SK-N-SH (cell line): ENCODE results near the gene PLEKHM2. TPM values are rescaled to one million over a fixed set of nuclear protein-coding genes. Genes with fewer than 3 reads are reported as not detected.

Experiments used
- CTCF ChIA-PET: fragments of 300-600, 350-600 bp; formaldehyde crosslinking; extraction: SDS; loops from one replicate; lab custom pipeline; 2021; lab: Yijun Ruan, JAX
- POLR2A ChIA-PET: fragments of 350-600 bp; sonication (Branson Sonifier 250); formaldehyde crosslinking; extraction: SDS; loops from one replicate; lab custom pipeline; 2020; ENCODE audit warnings: antibody characterized with exemption, inconsistent platforms; lab: Yijun Ruan, JAX
- DNase-seq: peaks from one replicate; pipeline ENCODE4 v3.0.0; 2012
- H2AFZ ChIP-seq: fragments of 200-600 bp; sonication (generic); 2 replicates; pipeline ENCODE4 v1.8.1; 2016; ENCODE audit warnings: antibody characterized with exemption, mild to moderate bottlenecking, low read depth
- H3F3A ChIP-seq: fragments of 200-600 bp; sonication (generic); replicated peaks from 2 replicates; pipeline ENCODE3; 2016; ENCODE audit warnings: antibody characterized with exemption, mild to moderate bottlenecking; ENCODE audit not compliant: insufficient read depth
- H3K27ac ChIP-seq, 2 experiments: fragments of 200-500 bp in 1 of 2; fragments of 200-600 bp in 1 of 2; sonication (Bioruptor generic) in 1 of 2; sonication (generic), shearing (Covaris generic) in 1 of 2; 2 replicates each; pipeline versions ENCODE4 v1.5.1 to v1.6.1; 2014 to 2016; ENCODE audit warnings: low read depth in 2 of 2, inconsistent platforms in 1 of 2, low read length in 1 of 2, mild to moderate bottlenecking in 1 of 2, mixed read lengths in 1 of 2
- H3K27me3 ChIP-seq: fragments of 200-600 bp; sonication (generic), shearing (Covaris generic); 2 replicates; pipeline ENCODE4 v1.6.1; 2016; ENCODE audit warnings: mixed run types; ENCODE audit not compliant: insufficient read depth
- H3K36me3 ChIP-seq, 2 experiments: fragments of 200-500 bp in 1 of 2; fragments of 200-600 bp in 1 of 2; sonication (Bioruptor generic) in 1 of 2; sonication (generic) in 1 of 2; replicated peaks in 1 of 2; 2 replicates each; pipeline versions ENCODE3 to v1.5.1; 2014 to 2016; ENCODE audit warnings: low read length in 1 of 2, mild to moderate bottlenecking in 1 of 2; ENCODE audit not compliant: insufficient read depth in 2 of 2, control insufficient read depth in 1 of 2
- H3K4me1 ChIP-seq, 2 experiments: fragments of 200-500 bp in 1 of 2; fragments of 200-600 bp in 1 of 2; sonication (Bioruptor generic) in 1 of 2; sonication (generic), shearing (Covaris generic) in 1 of 2; 2 replicates each; pipeline versions ENCODE4 v1.5.1 to v1.6.1; 2014 to 2016; ENCODE audit warnings: low read depth in 1 of 2, low read length in 1 of 2, mixed run types in 1 of 2; ENCODE audit not compliant: insufficient read depth in 2 of 2, control insufficient read depth in 1 of 2
- H3K4me2 ChIP-seq: fragments of 200-600 bp; sonication (generic), shearing (Covaris generic); 2 replicates; pipeline ENCODE4 v1.6.1; 2017; ENCODE audit warnings: mixed run types
- H3K4me3 ChIP-seq, 2 experiments: fragments of 200-500 bp in 1 of 2; fragments of 200-600 bp in 1 of 2; sonication (Bioruptor generic) in 1 of 2; sonication (generic), shearing (Covaris generic) in 1 of 2; 2 replicates each; pipeline versions ENCODE4 v1.5.1 to v1.8.1; 2014 to 2016; ENCODE audit warnings: low read depth in 2 of 2, inconsistent platforms in 1 of 2, low read length in 1 of 2, mild to moderate bottlenecking in 1 of 2, mixed read lengths in 1 of 2, moderate library complexity in 1 of 2
- H3K79me2 ChIP-seq: fragments of 200-600 bp; sonication (generic); 2 replicates; pipeline ENCODE4 v1.8.1; 2017; ENCODE audit warnings: mild to moderate bottlenecking; ENCODE audit not compliant: insufficient read depth
- H3K9ac ChIP-seq: fragments of 200-600 bp; sonication (generic); 2 replicates; pipeline ENCODE4 v1.6.1; 2017; ENCODE audit warnings: mixed run types
- H3K9me2 ChIP-seq: fragments of 200-600 bp; sonication (generic); 2 replicates; pipeline ENCODE4 v1.6.1; 2017; ENCODE audit warnings: mixed run types
- H3K9me3 ChIP-seq: fragments of 200-600 bp; sonication (generic); 2 replicates; pipeline ENCODE4 v1.6.1; 2017; ENCODE audit warnings: mixed run types, mild to moderate bottlenecking, moderate library complexity
- H4K20me1 ChIP-seq: fragments of 200-600 bp; sonication (generic); 2 replicates; pipeline ENCODE4 v1.6.1; 2017; ENCODE audit warnings: mild to moderate bottlenecking, mixed run types; ENCODE audit not compliant: insufficient read depth
- CHD2 ChIP-seq: fragments of 150-350 bp; IDR thresholded peaks from 2 replicates; pipeline ENCODE4 v1.6.1; 2018; ENCODE audit warnings: low read length; ENCODE audit not compliant: partially characterized antibody
- EZH2phosphoT487 ChIP-seq: fragments of 200-600 bp; sonication (generic); IDR thresholded peaks from 2 replicates; pipeline ENCODE4 v1.6.1; 2017; ENCODE audit warnings: low read depth, mixed run types, mild to moderate bottlenecking, antibody characterized with exemption, moderate library complexity, borderline replicate concordance
- FOSL2 ChIP-seq: IDR thresholded peaks from 2 replicates; pipeline ENCODE4 v1.4.0; 2012; ENCODE audit warnings: low read depth, mild to moderate bottlenecking, moderate library complexity, borderline replicate concordance
- GABPA ChIP-seq: IDR thresholded peaks from 2 replicates; pipeline ENCODE4 v1.4.0; 2012; ENCODE audit warnings: low read depth, mild to moderate bottlenecking
- JUND ChIP-seq: IDR thresholded peaks from 2 replicates; pipeline ENCODE4 v1.4.0; 2012
- MXI1 ChIP-seq: IDR thresholded peaks from 2 replicates; pipeline ENCODE4 v1.6.1; 2012; ENCODE audit warnings: mild to moderate bottlenecking, low read depth, low read length, improper control_type of control experiment
- RAD21 ChIP-seq: IDR thresholded peaks from 2 replicates; pipeline ENCODE4 v1.6.1; 2012; ENCODE audit warnings: mild to moderate bottlenecking, low read length
- RCOR1 ChIP-seq: fragments of 150-350 bp; IDR thresholded peaks from 2 replicates; pipeline ENCODE4 v1.6.1; 2017; ENCODE audit warnings: antibody characterized with exemption, low read length
- SIN3A ChIP-seq: IDR thresholded peaks from 2 replicates; pipeline ENCODE4 v1.6.1; 2012; ENCODE audit warnings: low read depth, mild to moderate bottlenecking, low read length, moderate library complexity, borderline replicate concordance
- SMC3 ChIP-seq: IDR thresholded peaks from 2 replicates; pipeline ENCODE4 v1.6.1; 2012; ENCODE audit warnings: low read depth, low read length, improper control_type of control experiment
- TAF1 ChIP-seq: IDR thresholded peaks from 2 replicates; pipeline ENCODE4 v1.6.1; 2012; ENCODE audit warnings: low read depth, mild to moderate bottlenecking, low read length, moderate library complexity, borderline replicate concordance
- TCF12 ChIP-seq: IDR thresholded peaks from 2 replicates; pipeline ENCODE4 v1.4.0; 2012
- YY1 ChIP-seq: IDR thresholded peaks from 2 replicates; pipeline ENCODE4 v1.4.0; 2012; ENCODE audit warnings: low read depth, mild to moderate bottlenecking
- WGBS: methylation state at CpG from one replicate; pipeline ENCODE4 v1.1.6; 2017; ENCODE audit warnings: low lambda C conversion rate; 5-methylcytosine and 5-hydroxymethylcytosine counted together
- polyA plus RNA-seq, 3 experiments: library from polyadenylated mRNA; depleted of rRNA; stranded (reverse); fragments of >200 nt; gene quantifications; 2 replicates each; pipeline ENCODE4 v1.2.3, GENCODE V29; 2012
- TF ChIP-seq, protein P1 (sequence below): fragments of 150-350 bp; IDR thresholded peaks from 2 replicates; pipeline ENCODE4 v1.6.1; 2017; ENCODE audit warnings: antibody characterized with exemption, low read length, low read depth, borderline replicate concordance
- TF ChIP-seq, protein P2 (sequence below): IDR thresholded peaks from 2 replicates; pipeline ENCODE4 v1.4.0; 2012; ENCODE audit warnings: low read depth
- TF ChIP-seq, protein P3 (sequence below): fragments of 150-350 bp; IDR thresholded peaks from 2 replicates; pipeline ENCODE4 v1.6.1; 2016; ENCODE audit warnings: mild to moderate bottlenecking, low read depth, low read length
- TF ChIP-seq, protein P4 (sequence below): IDR thresholded peaks from 2 replicates; pipeline ENCODE4 v1.6.1; 2012; ENCODE audit warnings: mild to moderate bottlenecking, low read depth, low read length, moderate library complexity

The PLEKHM2 gene
- polyA plus RNA-seq, 1 of the 3 experiments (the other 2 are of a cell fraction), result 38.9 TPM

DNA sequence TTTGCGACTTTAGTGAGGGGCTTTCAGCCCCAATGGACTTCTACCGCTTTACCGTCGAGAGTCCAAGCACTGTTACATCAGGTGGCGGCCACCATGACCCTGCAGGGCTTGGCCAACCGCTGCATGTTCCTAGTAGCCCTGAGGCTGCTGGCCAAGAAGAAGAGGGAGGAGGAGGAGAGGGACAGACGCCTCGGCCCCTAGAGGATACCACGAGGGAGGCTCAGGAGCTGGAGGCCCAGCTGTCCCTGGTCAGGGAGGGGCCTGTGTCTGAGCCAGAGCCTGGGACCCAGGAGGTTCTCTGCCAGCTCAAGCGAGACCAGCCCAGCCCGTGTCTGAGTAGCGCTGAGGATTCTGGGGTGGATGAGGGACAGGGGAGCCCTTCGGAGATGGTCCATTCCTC, 43.3 kb downstream of the PLEKHM2 start:
- Histone ChIP-seq H3K4me1 (no peaks in the 10 kb centered on the region), H2AFZ (no peak overlapping the region), H3K9ac (no peak overlapping the region), H3K9me3 (no peaks in the 10 kb centered on the region), H3K27me3 (no peaks in the 10 kb centered on the region), H3K36me3 (peaks cover 0 to 76% of the 10 kb centered on the region in 2 experiments), H3K27ac (no peak overlapping the region), H3K4me3 (no peak overlapping the region), H4K20me1 (no peaks in the 10 kb centered on the region), H3K79me2 (no peaks in the 10 kb centered on the region), H3K4me2 (no peak overlapping the region), H3F3A (no peaks in the 10 kb centered on the region), H3K9me2 (no peaks in the 10 kb centered on the region)
- ChIA-PET CTCF (interaction anchor here (1.2 kb wide), 1 partner anchor 21 kb away, joined by 3 read pairs; no protein-coding TSS in a partner anchor), POLR2A (interaction anchor here (1.2 kb wide), 1 partner anchor 11 kb away, joined by 3 read pairs; no protein-coding TSS in a partner anchor)
- TF ChIP-seq CHD2 (no peak), TAF1 (no peak), SMC3 (no peak), MXI1 (no peak), GABPA (no peak)
- 95% methylated on average over 7 of the region's 13 CpGs for WGBS
- DNase-seq, result no peak

DNA sequence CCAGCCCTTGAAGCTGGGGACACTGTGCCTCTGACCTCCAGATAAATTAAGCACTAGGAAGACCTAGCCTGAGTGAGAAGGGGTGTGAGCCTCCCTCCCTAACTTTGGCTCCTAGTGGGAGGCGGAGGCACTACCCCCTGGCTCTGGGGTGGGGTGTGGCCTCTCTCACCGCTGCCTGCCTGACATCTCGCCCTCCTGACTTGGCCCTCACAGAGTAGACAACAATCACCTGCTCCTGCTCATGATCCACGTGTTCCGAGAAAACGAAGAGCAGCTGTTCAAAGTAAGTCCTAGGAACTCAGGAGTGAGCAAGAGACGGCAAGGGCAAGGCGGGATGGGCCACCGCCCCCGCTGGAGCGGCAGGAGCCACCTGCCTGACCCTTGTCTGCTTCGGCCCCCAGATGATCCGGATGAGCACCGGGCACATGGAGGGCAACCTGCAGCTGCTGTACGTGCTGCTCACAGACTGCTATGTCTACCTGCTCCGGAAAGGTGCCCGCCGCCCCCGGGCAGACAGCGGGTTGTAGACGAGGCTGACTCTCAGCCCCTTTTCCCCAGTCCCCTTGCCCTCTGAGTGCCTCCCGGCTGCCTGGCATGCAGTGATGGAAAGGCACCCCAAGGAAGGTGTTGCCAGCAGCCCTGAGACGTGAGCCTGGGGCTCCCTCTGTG, 43.9 kb downstream of the PLEKHM2 start:
- CTCF ChIA-PET, result interaction anchor here (1.2 kb wide), 1 partner anchor 22 kb away, joined by 3 read pairs; no protein-coding TSS in a partner anchor
- WGBS, result 97% methylated on average over 6 of the region's 23 CpGs

More for the DNA sequence above, 43.9 kb downstream of the PLEKHM2 start:
- Histone ChIP-seq H3K9me3 (no peaks in the 10 kb centered on the region), H4K20me1 (no peaks in the 10 kb centered on the region), H3K9me2 (no peaks in the 10 kb centered on the region), H3K4me2 (no peak overlapping the region), H3K4me1 (no peaks in the 10 kb centered on the region), H3K27me3 (no peaks in the 10 kb centered on the region), H3K4me3 (no peak overlapping the region), H3K79me2 (no peaks in the 10 kb centered on the region), H3K27ac (no peak overlapping the region), H2AFZ (no peak overlapping the region), H3F3A (no peaks in the 10 kb centered on the region), H3K36me3 (peaks cover 0 to 77% of the 10 kb centered on the region in 2 experiments), H3K9ac (no peak overlapping the region)
- DNase-seq, result no peak
- TF ChIP-seq, protein P1, sequence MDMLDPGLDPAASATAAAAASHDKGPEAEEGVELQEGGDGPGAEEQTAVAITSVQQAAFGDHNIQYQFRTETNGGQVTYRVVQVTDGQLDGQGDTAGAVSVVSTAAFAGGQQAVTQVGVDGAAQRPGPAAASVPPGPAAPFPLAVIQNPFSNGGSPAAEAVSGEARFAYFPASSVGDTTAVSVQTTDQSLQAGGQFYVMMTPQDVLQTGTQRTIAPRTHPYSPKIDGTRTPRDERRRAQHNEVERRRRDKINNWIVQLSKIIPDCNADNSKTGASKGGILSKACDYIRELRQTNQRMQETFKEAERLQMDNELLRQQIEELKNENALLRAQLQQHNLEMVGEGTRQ, result no peak
- TF ChIP-seq SIN3A, result no peak
- TF ChIP-seq, protein P2, sequence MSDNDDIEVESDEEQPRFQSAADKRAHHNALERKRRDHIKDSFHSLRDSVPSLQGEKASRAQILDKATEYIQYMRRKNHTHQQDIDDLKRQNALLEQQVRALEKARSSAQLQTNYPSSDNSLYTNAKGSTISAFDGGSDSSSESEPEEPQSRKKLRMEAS, result no peak
- TF ChIP-seq, protein P3, sequence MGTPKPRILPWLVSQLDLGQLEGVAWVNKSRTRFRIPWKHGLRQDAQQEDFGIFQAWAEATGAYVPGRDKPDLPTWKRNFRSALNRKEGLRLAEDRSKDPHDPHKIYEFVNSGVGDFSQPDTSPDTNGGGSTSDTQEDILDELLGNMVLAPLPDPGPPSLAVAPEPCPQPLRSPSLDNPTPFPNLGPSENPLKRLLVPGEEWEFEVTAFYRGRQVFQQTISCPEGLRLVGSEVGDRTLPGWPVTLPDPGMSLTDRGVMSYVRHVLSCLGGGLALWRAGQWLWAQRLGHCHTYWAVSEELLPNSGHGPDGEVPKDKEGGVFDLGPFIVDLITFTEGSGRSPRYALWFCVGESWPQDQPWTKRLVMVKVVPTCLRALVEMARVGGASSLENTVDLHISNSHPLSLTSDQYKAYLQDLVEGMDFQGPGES, result no peak
- TF ChIP-seq FOSL2, result no peak
- TF ChIP-seq TAF1, result no peak
- TF ChIP-seq RAD21, result no peak
- TF ChIP-seq MXI1, result no peak
- no peak for TF ChIP-seq JUND
- TF ChIP-seq SMC3, result no peak
- TF ChIP-seq, protein P4, sequence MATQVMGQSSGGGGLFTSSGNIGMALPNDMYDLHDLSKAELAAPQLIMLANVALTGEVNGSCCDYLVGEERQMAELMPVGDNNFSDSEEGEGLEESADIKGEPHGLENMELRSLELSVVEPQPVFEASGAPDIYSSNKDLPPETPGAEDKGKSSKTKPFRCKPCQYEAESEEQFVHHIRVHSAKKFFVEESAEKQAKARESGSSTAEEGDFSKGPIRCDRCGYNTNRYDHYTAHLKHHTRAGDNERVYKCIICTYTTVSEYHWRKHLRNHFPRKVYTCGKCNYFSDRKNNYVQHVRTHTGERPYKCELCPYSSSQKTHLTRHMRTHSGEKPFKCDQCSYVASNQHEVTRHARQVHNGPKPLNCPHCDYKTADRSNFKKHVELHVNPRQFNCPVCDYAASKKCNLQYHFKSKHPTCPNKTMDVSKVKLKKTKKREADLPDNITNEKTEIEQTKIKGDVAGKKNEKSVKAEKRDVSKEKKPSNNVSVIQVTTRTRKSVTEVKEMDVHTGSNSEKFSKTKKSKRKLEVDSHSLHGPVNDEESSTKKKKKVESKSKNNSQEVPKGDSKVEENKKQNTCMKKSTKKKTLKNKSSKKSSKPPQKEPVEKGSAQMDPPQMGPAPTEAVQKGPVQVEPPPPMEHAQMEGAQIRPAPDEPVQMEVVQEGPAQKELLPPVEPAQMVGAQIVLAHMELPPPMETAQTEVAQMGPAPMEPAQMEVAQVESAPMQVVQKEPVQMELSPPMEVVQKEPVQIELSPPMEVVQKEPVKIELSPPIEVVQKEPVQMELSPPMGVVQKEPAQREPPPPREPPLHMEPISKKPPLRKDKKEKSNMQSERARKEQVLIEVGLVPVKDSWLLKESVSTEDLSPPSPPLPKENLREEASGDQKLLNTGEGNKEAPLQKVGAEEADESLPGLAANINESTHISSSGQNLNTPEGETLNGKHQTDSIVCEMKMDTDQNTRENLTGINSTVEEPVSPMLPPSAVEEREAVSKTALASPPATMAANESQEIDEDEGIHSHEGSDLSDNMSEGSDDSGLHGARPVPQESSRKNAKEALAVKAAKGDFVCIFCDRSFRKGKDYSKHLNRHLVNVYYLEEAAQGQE, result no peak
- TF ChIP-seq TCF12, result no peak
- TF ChIP-seq RCOR1, result no peak
- TF ChIP-seq EZH2phosphoT487, result no peak
- no peak for TF ChIP-seq YY1
- POLR2A ChIA-PET, result interaction anchor here (1.2 kb wide), 1 partner anchor 10 kb away, joined by 3 read pairs; no protein-coding TSS in a partner anchor
